NCI-H2227 treated with DMSO at 0.1 percent for 48 hours (cell line): Measurements from ENCODE around the gene CAV1.

Source experiments
- DNase-seq: peaks from one replicate; lab custom pipeline; 2025; lab: John Stamatoyannopoulos, UW

Gene CAV1

GRCh38 chr7:116557901-116558300, 33.1 kb downstream of the CAV1 start:
- no peak for DNase-seq

- DNase-seq: no peak
These were observed 35.5 kb downstream of the CAV1 start for GRCh38 chr7:116560021-116560970.

DNA sequence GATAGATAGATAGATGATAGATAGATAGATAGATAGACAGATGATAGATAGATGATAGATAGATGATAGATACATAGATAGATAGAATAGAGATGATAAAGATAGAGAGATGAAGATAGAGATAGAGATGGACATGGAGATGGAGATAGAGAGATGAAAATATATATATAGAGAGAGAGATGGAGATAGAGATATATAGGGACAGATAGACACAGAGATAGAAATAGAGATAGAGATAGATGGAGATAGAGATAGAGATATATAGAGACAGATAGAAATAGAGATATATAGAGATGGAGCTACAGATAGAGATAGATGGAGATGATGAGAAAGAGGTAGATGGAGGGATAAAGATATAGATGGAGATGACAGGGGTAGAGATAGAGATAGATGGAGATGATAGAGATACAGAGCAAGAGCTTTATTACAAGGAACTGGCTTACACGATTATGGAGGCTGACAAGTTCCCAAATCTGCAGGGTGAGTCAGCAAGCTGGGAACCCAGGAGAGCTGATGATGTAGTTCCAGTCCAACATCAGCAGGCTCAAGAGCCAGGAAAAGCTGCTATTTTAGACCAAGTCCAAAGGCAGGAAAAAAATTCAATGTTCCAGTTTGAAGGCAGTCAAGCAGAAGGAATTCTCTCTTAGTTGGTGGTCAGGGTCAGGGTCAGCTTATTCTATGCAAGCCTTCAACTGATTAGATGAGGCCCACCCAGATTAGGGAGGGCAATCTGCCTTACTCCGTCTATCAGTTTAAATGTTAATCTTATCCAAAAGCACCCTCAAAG, 37.1 kb downstream of the CAV1 start:
- DNase-seq: no peak

DNA sequence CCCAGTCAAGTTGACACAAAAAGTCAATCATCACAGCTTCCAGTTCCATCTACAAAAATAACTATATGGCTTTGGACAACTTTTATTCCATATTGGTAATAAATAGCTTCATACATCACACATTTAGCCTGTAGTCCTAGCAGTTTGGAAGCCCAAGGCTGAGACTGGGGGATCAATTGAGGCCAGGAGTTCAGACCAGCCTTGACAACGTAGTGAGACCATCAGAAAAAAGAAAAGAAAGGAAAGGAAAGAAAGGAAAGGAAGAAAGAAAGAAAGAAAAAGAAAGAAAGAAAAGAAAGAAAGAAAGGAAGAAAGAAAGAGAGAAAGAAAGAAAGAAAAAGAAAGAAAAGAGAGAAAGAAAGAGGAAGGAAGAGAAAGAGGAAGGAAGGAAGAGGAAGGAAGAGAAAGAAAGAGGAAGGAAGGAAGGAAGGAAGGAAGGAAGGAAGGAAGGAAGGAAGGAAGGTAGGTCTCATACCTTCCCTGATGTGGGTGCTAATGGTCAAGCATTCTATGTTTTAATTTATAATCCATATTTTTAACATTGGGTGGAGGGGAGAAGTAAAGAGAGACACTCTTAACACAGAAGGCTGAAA, 37.8 kb downstream of the CAV1 start:
- DNase-seq: no peak

DNA sequence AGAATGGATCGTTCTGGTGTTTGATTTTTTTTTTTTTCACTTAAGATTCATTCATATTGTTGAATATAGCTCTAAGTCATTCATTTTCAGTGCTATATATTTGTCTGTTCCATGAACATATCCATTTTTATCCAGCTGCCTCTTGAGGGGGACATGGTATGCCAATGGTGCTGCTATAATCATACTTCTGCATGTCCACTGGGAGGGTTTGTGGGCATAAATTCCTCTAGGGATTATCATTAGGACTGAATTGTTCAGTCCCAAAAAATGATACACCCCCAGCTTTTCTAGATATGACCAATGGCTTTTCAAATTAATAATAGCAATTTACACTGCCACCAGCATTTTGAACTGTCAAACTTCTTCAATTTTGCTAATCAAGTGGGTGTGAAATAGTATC, 41.1 kb downstream of the CAV1 start:
- DNase-seq: no peak

- DNase-seq: no peak
These were observed 41.8 kb downstream of the CAV1 start for GRCh38 chr7:116566666-116567065.

GRCh38 chr7:116569737-116570136, 44.9 kb downstream of the CAV1 start:
- no peak for DNase-seq

DNA sequence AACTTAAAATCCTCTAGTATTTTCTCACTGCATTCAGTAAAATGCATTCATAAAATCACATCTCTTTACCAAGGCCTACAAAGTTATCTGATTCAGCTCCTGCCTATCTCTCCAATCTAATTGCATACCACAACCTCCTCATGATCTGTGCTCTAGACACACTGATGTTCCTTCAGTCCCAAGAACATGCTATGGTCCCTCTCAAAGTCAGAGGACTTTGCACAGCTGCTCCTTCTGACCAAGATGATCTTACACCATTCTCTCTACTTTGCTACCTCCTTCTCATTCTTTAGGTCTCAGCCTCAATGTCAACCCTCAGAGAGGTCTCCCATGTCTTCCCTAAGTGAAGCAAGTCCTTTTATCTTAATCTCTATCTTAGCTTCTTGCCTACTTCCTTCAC, 45.5 kb downstream of the CAV1 start:
- DNase-seq: no peak

DNA sequence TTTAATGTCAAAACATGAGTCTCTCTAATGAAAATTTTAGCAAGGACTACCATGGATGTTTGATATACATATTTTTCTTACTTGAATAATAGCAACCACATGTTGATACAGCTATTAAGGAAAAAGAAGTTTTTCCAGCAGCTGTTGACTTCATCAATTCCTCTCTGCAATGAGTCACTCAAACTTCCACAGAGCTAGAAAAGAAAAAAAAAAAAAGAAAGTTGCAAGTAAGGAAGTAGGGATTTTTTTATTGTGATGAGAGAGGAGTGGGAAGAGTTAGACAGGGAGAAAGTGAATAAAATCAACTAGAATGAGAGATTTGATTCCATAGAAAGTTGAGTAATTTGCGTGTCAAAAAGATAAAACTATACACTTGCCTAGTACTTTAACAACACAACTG, 46.2 kb downstream of the CAV1 start:
- DNase-seq: no peak

DNA sequence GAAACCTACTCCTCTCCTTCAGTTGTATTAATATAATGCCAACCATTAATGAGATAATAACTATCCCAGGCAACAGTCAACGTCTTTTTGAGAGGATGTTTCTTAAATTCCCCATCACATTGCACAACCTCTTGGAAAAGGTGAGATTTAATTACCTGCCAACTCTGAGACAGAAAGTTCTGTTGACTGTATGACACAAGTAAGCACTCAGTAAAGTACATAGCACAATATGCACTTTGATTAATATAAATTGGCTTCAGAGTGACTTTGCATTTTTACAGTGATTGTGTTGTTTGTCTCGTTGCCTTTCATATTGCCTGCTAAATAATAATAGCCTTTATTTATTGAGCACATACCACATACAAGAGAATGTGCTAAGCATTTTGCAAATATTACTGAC, 46.7 kb downstream of the CAV1 start:
- no peak for DNase-seq

GRCh38 chr7:116572036-116572435, 47.2 kb downstream of the CAV1 start:
- DNase-seq: no peak

DNA sequence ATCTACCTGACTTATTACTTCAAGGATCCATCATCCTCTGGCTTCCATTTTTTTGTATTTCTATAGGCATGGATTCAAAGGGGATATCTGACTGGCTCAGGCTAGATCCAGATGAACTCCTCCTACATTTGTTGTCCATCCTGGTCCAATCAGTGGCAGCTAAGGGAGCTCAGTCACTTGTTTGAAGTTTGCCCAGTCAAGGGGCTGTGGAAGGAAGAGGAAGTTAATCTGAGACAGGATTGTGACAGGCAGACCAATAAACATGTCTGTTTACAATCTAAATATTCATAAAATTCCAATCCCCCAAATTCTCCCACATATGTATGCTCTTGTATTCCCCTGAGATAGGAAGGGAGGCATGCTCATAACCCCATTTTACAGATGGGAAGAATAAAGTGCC, 48.7 kb downstream of the CAV1 start:
- DNase-seq: no peak

GRCh38 chr7:116574025-116574822, 49.4 kb downstream of the CAV1 start:
- no peak for DNase-seq

- no peak for DNase-seq
These were observed 51.0 kb downstream of the CAV1 start for GRCh38 chr7:116575853-116576252.

DNA sequence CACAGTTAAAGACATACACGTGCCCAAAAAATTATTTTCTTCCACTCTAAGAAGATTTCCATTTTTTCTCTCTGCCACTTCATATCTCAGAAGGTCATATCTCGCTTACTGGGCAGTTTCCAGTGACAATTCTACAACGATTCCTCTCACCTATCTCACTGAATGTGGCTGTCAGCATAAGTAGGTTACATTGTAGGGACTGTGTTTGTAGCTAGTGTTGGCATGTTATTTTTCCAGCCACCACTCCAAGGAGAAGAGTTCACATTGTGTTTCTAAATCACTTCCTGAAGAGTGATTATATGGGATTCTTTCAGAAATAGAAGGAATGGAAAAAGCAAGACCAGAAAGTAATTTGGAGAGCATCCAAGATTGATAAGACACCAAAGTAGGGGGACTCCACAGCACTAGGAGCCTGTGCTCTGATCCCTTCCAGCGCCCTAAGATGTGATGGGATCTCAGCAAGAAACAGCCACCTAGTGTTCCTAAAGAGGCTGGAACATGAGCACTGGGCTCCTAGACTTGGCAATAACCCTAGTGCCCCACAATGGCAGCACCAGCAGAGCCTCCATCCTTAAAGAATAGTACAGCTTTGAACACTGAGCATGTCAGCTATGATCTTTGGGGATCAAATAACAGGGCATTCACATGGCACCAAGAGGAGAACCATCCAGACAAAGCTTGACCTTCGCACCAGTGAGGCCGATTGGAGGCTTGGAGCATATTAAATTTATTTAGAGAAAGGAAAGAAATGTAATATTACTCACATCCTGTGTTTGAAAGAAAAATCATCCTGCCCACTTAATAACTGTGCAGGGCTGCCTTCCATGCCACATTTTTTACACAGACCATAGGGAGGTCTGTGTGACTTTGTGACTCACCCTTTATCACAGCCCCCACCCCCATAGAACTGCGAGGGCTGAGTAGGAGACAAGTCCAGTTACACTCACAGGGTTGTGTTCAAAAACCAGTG, 51.8 kb downstream of the CAV1 start:
- DNase-seq: no peak

- no peak for DNase-seq
These were observed 52.6 kb downstream of the CAV1 start for GRCh38 chr7:116577320-116577871.

GRCh38 chr7:116578526-116578925, 53.7 kb downstream of the CAV1 start:
- no peak for DNase-seq

DNA sequence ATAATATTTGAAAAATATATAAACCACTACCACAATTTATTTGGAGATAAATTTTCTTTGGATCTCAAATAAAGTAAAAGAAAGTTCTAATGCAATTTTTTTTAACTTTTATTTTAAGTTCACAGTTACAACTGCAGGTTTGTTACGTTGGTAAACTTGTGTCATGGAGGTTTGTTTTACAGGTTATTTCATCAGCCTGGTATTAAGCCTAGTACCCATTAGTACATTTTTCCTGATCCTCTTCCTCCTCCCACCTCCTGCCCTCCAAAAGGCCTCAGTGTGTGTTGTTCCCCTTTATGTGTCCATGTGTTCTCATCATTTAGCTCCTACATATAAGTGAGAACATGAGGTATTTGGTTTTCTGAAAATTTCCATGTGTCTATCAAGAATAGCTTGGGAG, 54.5 kb downstream of the CAV1 start:
- DNase-seq: no peak

- DNase-seq: no peak
These were observed 55.0 kb downstream of the CAV1 start for GRCh38 chr7:116579835-116580234.

DNA sequence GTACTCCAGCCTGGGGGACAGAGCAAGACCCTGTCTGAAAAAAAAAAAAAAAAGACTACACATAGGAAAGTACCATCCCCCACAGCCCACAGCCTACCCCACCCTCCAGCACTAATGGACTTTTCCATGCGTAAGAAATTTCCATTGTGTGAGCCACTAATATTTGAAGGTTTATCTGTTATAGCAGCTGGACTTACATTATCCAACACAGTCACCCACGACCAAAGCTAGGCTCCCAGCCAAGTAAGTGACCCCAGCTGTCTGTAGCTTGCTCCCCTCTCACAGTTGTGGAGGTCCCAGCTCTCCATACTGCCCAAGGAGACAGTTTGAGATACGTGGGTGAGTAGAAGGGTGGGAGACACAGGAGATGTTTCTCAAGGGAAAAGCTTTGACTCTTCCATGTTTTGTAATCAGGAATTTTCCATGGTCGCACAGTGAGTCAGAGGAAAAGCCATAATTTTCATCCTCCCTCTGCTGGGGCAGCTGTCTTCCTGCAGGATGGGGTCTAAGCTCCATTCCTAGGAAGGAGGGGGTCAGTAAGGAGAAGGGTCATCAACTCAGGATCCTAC, 57.4 kb downstream of the CAV1 start:
- DNase-seq: no peak
